Middle frontal gyrus (tissue), 1 donor: Measurements from ENCODE around the gene SLC26A1.
"Not testable (repeated sequence)": the region's sequence is repeated elsewhere in the genome, so short reads cannot be mapped to it uniquely, and the experiment has no call there.

ENCODE experiments used
- DNase-seq: peaks from one replicate; pipeline ENCODE4 v3.0.0-alpha.2; 2015; ENCODE audit warnings: low spot score; ENCODE audit errors: extremely low spot score

SLC26A1 gene

DNA sequence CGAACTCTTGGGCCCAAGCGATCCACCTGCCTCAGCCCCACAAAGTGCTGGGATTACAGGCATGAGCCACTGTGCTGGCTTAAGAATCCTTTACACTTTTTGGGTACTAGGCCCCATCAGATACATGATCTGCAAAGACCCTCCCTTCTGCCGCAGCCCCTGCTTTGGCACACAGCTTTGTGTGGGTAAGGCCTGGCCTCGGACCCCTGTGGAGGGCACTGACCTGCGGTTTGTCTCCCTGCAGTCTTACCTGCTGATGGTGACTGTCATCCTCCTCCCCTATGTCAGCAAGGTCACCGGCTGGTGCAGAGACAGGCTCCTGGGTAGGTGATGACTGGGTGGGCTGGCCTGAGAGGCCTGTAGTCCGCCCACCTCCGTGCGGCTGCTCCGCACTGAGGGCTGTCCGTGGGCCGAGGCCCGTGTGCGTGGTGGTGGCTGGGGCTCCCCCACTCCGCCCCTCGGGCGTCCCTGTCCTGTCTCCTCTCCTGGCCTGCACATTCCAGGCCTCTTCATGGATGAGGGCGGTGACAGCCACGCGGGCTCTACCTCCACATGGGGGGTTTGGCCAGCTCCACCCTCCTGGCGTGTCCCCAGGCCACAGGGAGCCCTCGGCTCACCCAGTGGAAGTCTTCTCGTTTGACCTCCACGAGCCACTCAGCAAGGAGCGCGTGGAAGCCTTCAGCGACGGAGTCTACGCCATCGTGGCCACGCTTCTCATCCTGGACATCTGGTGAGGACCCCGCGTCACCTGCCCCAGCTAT lies 37.9 kb downstream of the SLC26A1 start:
- no peak for DNase-seq

DNA sequence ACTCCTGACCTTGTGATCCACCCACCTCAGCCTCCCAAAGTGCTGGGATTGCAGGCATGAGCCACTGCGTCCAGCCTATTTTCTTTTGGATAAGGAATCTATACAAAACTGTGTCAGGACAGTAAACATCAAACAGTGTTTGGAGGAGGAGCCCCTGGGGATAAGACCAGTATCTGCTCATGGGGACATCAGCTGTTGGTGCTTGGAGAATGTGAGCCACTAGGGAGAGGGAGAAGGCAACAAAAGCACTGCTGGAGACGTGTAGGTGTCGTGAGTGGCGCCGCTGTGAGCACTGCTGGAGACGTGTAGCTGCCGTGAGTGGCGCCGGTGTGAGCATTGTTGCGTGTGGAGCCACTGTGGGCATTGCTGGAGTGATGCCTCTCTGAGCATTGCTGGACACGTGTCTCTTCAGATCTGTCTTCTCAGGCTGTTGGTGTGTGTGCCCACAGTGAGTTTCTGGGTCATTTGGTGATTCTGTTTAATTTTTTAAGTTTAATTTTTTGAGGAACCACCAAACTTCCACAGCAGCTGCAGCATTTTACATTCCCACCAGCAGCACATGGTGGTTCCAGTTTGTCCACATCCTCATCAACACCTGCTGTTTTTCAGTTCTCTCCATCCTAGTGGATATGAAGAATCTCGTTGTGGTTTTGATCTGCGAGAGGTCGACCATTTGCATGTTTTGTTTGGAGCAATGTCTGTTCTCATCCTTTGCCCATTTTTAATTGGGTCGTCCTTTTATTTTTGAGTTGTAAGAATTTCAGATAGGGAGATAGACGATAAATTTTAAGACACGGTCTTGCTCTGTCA lies 38.8 kb downstream of the SLC26A1 start:
- DNase-seq = no peak

DNA sequence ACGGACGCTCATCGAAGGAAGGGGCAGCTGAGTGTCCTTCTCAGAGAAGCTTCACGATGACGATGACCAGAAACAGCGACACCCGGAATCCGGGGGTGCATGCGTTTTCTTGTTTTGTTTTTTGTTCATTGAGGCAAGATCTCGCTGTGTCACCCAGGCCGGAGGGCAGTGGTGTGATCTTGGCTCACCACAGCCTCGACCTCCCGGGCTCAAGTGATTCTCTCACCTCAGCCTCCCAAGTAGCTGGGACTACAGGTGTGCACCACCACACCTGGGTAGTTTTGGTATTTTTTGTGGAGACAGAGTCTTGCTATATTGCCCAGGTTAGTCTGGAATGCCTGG lies 39.7 kb downstream of the SLC26A1 start:
- no peak for DNase-seq

DNA sequence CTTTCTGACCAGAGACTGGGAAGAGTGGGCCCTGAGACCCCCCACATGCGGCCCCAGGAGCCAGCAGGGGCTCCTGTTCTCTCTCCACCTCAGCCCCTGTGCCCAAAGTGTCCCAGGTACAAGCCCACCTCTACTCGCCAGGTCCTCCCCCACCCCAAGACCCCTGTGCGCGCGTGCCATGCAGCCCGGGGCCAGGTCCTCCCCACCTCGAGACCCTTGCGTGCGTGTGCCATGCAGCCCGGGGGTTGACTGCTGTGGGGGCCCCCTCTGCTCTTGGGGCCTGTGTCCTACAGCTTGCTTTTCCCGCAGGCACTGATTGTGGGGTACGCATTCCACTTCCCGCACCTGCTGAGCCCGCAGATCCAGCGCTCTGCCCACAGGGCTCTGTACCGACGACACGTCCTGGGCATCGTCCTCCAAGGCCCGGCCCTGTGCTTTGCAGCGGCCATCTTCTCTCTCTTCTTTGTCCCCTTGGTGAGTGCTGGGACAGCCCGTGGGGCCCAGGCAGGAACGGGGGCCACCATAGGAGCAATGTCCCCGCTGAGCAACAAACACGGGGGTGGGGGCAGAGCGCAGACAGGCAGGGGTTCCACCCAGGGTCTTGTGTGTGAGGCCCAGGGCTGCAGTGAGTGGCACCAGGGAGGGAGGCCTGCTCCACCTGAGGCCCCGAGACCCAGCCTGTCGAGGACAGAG lies 40.2 kb downstream of the SLC26A1 start:
- no peak for DNase-seq

DNA sequence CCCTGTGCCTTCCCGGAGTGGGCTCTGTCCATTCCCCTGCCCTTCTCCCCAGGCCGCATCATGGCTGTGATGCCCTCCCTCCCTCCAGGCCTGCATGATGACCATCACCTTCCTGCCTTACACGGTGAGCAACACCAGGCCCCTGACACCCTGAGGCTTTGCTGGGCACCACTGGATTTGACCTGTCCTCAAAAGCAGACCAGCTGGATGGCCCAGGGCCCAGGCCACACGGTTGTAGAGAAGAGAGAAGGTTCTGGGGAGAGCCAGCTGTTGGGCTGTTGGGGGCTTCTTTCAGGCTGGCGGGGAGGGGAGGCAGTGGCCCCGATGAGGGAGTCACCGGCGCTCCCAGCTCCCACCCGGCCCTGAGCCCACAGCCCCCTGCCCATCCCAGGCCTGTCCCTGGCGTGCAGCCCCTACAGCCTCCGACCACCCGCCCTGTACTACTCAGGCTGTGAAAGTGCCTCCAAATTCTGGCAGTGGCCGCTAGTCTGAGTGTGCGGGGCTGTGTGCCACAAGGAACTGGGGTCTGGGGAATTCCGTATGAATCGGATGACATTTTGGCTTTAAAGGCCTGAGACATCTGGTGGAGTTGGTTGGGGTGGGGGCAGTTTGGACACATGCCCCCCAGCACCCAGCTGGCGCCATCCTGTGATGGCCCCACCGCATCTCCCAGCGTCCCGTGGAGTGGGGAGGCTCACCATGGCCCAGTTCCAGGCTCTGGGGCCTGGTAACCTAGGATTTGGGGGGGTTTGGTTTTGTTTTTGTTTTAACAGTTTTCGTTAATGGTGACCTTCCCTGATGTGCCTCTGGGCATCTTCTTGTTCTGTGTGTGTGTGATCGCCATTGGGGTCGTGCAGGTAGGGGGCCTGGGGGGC lies 41.4 kb downstream of the SLC26A1 start:
- no peak for DNase-seq

DNA sequence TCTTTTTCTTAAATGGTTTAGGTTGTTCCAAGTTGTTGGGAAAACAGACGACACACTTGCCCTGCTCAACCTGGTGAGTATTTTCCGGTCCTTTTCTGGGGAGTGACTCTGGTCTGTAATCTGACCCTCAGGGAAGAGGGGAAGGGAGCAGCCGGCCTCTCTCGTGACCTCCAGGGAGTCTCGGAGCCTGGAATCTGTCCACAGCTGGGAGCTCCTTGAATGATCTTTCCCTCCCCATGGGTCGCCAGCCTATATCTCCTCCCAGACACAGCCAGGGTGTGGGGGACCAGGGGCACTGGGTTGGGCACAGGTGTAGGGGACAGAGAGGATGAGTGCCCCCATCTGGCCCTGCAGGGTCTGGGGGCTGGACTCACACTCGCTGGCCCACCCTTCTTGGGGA lies 42.0 kb downstream of the SLC26A1 start:
- DNase-seq = no peak

DNA sequence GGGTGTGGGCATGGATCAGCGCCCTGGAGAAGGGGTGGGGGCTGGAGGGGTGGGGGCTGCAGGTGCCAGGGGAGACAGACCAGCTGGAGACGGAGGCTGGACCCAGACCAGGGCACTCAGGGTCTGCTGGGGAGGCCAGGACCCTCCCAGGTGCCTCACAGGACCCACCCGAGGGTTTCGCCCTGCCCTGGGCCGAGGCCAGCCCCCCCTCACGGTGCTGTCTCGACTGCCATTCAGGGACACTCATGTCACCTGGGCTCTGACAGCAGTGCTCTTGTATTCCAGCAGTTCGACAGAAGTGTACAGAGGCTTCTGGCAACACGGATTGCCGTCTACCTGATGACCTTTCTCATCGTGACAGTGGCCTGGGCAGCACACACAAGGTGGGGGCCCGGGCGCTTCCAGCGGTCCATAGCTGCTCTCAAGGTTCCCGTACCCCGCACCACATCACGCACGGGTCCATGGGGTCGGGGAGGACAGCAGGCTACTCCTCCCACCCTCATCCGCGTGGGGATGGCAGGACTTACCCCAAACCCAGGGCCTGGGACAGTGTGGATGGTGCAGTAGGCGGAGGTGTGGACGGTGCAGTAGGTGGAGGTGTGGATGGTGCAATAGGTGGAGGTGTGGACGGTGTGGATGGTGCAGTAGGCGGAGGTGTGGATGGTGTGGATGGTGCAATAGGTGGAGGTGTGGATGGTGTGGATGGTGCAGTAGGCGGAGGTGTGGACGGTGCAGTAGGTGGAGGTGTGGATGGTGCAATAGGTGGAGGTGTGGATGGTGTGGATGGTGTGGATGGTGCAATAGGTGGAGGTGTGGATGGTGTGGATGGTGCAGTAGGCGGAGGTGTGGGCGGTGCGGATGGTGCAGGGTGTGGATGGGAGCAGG lies 42.8 kb downstream of the SLC26A1 start:
- no peak for DNase-seq

DNA sequence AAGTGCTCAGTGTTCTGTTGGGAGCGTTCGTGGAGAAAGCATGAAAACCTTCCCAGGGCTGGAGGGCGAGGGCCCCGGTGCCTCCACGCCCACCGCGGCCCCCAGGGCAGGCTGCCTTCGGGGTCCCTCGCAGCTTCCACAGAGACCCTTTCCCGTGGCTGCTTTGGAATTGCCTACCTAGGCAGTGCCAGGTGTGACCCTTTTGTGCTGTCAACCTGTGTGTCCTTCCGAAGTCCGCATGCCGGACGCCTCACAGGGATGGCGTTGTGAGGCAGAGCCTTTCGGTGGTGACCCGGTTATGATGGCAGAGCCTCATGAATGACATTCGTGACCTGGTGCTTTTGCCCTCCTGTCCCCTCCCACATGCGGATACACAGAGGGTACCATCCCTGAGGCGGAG lies 43.5 kb downstream of the SLC26A1 start:
- DNase-seq = no peak

DNA sequence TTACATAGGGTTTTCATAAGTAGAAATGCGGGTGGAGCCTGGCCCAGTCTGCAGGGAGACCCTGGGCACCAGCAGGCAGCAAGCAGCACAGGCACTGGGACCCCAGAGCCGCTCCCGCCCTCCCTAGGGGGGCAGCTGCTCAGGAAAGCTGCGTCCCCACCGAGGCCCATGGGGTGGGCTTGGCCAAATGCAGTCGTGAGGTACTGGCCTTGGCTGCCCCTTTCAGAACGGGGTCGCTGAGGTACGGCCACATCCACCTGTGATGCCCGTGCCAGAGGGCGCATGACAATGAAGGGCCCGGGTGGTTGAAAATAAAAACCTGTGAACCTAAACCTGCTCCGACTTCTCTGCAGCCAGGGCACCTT lies 44.3 kb downstream of the SLC26A1 start:
- DNase-seq = no peak

DNA sequence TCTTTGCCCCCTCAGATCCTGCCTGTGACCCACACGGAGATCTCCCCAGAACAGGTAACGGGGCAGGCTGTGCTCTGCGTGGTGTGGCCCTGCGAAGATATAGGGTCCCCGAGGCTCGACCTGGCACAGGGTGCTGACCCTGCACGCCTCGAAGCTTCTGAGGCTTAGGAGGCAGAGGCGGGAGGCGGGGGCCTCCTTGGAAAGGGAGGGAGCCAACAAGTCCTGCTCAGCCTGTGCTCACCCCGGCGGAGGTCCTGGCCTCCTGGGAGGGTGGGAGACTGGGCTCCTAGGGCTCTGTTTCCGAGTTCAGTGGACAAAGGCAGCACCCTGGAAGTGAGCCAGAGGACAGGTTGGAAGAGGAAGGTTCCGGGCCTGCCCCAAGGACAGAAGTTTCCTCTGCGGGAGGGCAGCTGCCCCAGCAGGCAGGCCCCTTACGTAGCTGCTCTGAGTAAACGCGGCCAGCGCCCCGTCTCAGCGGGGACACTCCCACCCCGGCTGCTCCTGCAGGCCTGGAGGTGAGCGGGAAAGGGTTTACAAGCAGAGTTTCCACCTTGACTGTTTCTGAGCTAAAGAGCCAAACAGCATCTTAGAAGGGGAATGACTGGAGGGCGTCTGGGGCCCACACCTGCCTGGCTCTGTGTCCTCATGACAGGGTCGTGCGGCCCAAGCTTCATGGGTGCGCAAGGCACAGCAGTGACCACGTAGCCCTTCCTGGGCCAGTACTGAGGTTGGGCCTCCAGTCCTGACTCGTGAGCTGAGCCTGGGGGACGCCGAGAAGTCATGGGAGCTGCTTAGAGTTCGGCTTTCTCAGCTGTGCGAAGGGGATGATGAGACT lies 44.9 kb downstream of the SLC26A1 start:
- DNase-seq = no peak

DNA sequence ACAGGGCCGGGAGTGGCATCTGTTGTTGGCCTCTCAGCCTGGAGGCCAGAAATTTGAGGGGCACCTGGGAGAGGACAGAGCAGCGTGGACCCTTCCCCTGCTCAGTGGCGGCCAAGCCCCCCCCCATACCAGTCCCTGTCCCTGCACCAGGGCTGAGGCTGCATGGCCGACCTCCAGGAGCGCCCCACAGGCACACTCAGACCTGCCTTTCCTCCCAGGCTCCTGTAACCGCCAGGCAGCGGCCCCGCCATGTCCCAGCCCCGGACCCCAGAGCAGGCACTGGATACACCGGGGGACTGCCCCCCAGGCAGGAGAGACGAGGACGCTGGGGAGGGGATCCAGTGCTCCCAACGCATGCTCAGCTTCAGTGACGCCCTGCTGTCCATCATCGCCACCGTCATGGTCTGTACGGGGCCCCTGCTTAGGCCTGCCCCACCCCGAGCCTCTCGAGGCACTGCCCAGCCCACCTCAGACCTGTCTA lies 45.7 kb downstream of the SLC26A1 start:
- no peak for DNase-seq

DNA sequence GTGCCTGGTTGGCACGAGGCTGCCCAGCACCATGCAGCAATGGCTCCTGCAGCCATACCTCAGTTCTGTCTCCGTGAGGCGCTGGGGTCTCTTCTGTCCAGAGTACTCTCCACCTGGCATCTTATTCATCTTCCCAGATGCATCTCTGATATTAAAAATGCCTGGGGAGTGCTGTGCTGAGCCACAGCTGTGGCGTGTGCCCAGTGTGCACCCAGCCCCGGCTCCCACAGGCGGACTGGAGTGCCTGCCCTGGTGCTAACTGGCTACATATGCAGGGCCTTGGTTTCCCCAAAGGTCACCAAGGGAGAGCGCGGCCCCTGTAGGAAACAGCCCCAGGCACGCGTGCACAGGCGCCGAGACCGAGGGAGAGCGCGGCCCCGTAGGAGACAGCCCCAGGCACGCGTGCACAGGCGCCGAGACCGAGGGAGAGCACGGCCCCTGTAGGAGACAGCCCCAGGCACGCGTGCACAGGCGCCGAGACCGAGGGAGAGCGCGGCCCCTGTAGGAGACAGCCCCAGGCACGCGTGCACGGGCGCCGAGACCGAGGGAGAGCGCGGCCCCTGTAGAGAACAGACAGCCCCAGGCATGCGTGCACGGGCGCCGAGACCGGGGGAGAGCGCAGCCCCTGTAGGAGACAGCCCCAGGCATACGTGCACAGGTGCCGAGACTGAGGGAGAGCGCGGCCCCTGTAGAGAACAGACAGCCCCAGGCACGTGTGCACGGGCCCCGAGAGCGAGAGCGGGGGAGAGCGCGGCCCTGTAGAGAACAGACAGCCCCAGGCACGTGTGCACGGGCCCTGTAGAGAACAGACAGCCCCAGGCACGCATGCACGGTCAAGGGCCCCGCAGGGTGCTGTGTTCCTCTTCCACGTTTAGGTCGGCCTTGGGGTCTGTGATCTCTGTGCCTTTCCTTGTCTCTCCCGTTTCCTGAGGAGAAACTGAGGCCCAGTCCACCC lies 46.4 kb downstream of the SLC26A1 start:
- no peak for DNase-seq

DNA sequence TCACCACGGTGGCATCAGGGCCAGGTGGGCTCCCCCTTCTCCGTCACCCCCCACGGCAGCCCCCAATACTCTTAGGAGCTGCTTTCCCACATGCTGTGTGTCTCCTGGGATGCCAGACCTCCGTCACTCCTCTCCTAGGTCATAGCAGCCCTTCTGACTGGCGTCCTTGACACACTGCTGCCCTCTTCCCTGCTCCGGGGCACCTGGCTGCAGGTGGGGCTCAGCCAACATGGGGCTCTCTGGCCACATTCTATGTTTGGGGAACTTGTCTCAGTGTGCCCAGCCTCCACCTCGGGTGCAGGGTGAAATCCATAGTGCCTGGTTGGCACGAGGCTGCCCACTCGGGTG lies 47.1 kb downstream of the SLC26A1 start:
- no peak for DNase-seq

DNA sequence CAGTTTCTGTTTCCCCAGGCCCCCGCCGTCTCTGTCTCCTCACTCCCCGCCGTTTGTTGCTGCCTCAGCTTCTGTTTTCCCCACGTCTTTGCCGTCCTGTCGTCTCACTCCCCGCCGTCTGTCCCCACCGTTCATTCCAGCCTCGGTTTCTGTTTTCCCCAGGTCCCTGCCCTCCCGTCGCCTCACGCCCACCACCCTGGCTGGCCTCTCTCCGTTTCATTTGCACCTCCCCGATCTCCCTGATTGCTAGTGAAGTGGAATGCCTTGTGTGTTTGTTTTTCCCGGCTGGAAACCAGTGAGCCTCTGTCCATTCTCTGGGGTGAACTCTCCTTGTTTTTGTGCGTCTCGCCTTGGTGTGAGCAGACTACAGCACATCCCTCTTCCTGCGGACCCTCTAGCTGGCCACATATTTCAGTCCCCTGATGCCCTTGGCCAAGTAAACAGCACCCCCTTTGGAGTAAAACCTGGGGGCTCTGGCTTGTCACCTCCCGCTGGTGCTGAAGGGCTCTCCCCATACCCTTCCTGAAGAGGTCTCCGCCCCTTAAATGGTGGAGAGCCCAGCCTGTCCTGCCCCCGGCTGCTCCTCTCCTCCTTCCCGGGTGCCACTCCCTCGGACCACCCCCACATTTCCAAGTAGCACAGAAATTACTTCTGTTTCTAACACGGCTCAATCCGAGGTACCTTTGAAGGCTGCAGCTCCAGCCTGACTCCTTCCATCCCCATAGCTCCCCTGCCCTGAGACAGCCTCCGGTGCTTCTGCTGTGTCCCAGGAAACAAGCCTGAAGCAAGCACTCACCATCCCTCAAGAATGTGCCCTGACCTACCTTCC lies 47.7 kb downstream of the SLC26A1 start:
- no peak for DNase-seq

DNA sequence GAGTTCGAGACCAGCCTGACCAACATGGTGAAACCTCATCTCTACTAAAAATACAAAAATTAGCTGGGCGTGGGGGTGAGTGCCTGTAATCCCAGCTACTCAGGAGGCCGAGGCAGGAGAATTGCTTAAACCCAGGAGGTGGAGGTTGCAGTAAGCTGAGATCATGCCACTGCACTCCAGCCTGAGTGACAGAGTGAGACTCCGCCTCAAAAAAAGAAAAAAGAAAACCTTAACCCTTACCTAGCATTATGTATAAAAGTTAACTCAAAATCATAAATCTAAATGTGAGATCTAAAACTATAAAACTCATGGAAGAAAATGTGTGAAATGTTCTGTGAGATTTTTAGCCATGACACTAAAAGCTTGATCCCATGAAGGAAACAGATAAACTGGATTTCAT lies 53.7 kb downstream of the SLC26A1 start:
- DNase-seq = not testable (repeated sequence)
